NCI-H510A treated with DMSO at 0.1 percent for 48 hours (cell line): ENCODE data around the gene PIP5K1B.

Experiments used
- DNase-seq: peaks from one replicate; lab custom pipeline; 2025; lab: John Stamatoyannopoulos, UW

The PIP5K1B gene

GRCh38 chr9:68912561-68912960, 207.5 kb downstream of the PIP5K1B start:
- DNase-seq: no peak

- DNase-seq: no peak
These were observed 208.0 kb downstream of the PIP5K1B start for GRCh38 chr9:68913054-68913453.

- no peak for DNase-seq
These were observed 209.7 kb downstream of the PIP5K1B start for GRCh38 chr9:68914751-68915150.

- no peak for DNase-seq
These were observed 214.6 kb downstream of the PIP5K1B start for GRCh38 chr9:68919661-68920060.

GRCh38 chr9:68920921-68921320, 215.9 kb downstream of the PIP5K1B start:
- no peak for DNase-seq

- DNase-seq: no peak
These were observed 218.4 kb downstream of the PIP5K1B start for GRCh38 chr9:68923480-68923879.

GRCh38 chr9:68925175-68925574, 220.1 kb downstream of the PIP5K1B start:
- DNase-seq: no peak

- DNase-seq: no peak
These were observed 222.1 kb downstream of the PIP5K1B start for GRCh38 chr9:68927165-68927564.

- DNase-seq: no peak
These were observed 226.8 kb downstream of the PIP5K1B start for GRCh38 chr9:68931821-68932220.

- DNase-seq: no peak
These were observed 227.4 kb downstream of the PIP5K1B start for GRCh38 chr9:68932458-68932857.

- DNase-seq: no peak
These were observed 228.6 kb downstream of the PIP5K1B start for GRCh38 chr9:68933434-68934328.

- no peak for DNase-seq
These were observed 229.2 kb downstream of the PIP5K1B start for GRCh38 chr9:68934329-68934644.

- no peak for DNase-seq
These were observed 235.5 kb downstream of the PIP5K1B start for GRCh38 chr9:68940573-68940972.

- no peak for DNase-seq
These were observed 236.9 kb downstream of the PIP5K1B start for GRCh38 chr9:68941780-68942459.

- DNase-seq: no peak
These were observed 237.8 kb downstream of the PIP5K1B start for GRCh38 chr9:68942790-68943189.

GRCh38 chr9:68947015-68947414, 242.0 kb downstream of the PIP5K1B start:
- DNase-seq: no peak

GRCh38 chr9:68947842-68948569, 243.0 kb downstream of the PIP5K1B start:
- no peak for DNase-seq

- DNase-seq: no peak
These were observed 244.4 kb downstream of the PIP5K1B start for GRCh38 chr9:68949271-68950000.

GRCh38 chr9:68950188-68950587, 245.1 kb downstream of the PIP5K1B start:
- no peak for DNase-seq

GRCh38 chr9:68950689-68951088, 245.6 kb downstream of the PIP5K1B start:
- no peak for DNase-seq

- DNase-seq: no peak
These were observed 247.0 kb downstream of the PIP5K1B start for GRCh38 chr9:68951879-68952659.
